ENCODE measurements around the gene CA11.

CA11 gene

DNA sequence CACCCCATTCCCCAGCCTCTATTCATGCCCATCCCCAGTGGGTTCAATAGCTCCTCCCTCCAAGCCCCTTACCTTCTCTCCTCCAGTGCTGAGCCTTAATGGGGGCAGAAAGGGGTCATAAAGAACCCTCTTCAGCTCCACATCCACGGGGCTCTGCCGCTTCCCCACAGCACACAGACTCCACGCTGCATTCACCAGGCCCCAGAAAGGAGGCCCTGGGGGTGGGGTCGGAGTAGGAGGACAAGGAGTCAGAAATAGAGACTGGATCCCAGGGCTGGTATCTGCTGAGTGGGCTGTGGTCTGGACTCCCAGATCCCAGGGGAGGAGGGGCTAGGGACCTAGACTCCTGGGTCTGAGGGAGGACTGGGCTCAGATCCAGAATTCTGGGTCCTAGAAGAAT is 1.6 kb downstream of the CA11 start:
- ChIA-PET CTCF (interaction anchor here (4.5 kb wide), 1 partner anchor 31 kb away, joined by 40 read pairs; no protein-coding TSS in a partner anchor), POLR2A (no interaction called here)
- 100% methylated on average over 1 of the region's 4 CpGs for WGBS (ENCODE audit: insufficient coverage)
- H3K4me1 ChIP-seq (ENCODE audit: control extremely low read depth in 1 of 4, control insufficient read depth in 4 of 4, insufficient read depth in 4 of 4, low read length in 3 of 4) = peaks cover 3 to 27% (median 24%) of the 10 kb centered on the region in 4 experiments
- DNase-seq = no peak
- H3K36me3 ChIP-seq (ENCODE audit: control insufficient read depth in 4 of 4, insufficient read depth in 4 of 4, low read length in 3 of 4) = no peaks in the 10 kb centered on the region
- no peaks in the 10 kb centered on the region for H3K9me3 ChIP-seq (ENCODE audit: control extremely low read depth in 1 of 5, control insufficient read depth in 4 of 5, insufficient read depth in 2 of 5, low read depth in 1 of 5, low read length in 4 of 5)
- no peak overlapping the region for H3K27ac ChIP-seq (ENCODE audit: insufficient read depth in 1 of 2, low read depth in 1 of 2, low read length in 2 of 2, poor library complexity in 1 of 2, severe bottlenecking in 2 of 2)
- H3K4me3 ChIP-seq (ENCODE audit: control insufficient read depth in 1 of 7, extremely low read depth in 1 of 7, insufficient read depth in 4 of 7, low read depth in 2 of 7, low read length in 6 of 7) = peak overlapping the region in 1 of 7 experiments; percentile 82
- H3K27me3 ChIP-seq (replicated peaks in 2 of 5; ENCODE audit: control insufficient read depth in 4 of 5, insufficient read depth in 5 of 5, low read length in 4 of 5) = no peaks in the 10 kb centered on the region

GRCh38 chr19:48642862-48643261 is 3.1 kb downstream of the CA11 start:
- Histone ChIP-seq H3K9me3 (ENCODE audit: control extremely low read depth in 1 of 5, control insufficient read depth in 4 of 5, insufficient read depth in 2 of 5, low read depth in 1 of 5, low read length in 4 of 5) (no peaks in the 10 kb centered on the region), H3K4me3 (ENCODE audit: control insufficient read depth in 1 of 7, extremely low read depth in 1 of 7, insufficient read depth in 4 of 7, low read depth in 2 of 7, low read length in 6 of 7) (no peak overlapping the region), H3K27ac (ENCODE audit: insufficient read depth in 1 of 2, low read depth in 1 of 2, low read length in 2 of 2, poor library complexity in 1 of 2, severe bottlenecking in 2 of 2) (no peak overlapping the region), H3K36me3 (ENCODE audit: control insufficient read depth in 4 of 4, insufficient read depth in 4 of 4, low read length in 3 of 4) (no peaks in the 10 kb centered on the region), H3K27me3 (replicated peaks in 2 of 5; ENCODE audit: control insufficient read depth in 4 of 5, insufficient read depth in 5 of 5, low read length in 4 of 5) (no peaks in the 10 kb centered on the region), H3K4me1 (ENCODE audit: control extremely low read depth in 1 of 4, control insufficient read depth in 4 of 4, insufficient read depth in 4 of 4, low read length in 3 of 4) (peaks cover 7 to 38% (median 33%) of the 10 kb centered on the region in 4 experiments)
- DNase-seq = no peak
- POLR2A ChIA-PET = no interaction called here
- WGBS (ENCODE audit: insufficient coverage) = 97% methylated on average over 5 of the region's 5 CpGs
- CTCF ChIA-PET = interaction anchor here (4.5 kb wide), 1 partner anchor 33 kb away, joined by 40 read pairs; no protein-coding TSS in a partner anchor

DNA sequence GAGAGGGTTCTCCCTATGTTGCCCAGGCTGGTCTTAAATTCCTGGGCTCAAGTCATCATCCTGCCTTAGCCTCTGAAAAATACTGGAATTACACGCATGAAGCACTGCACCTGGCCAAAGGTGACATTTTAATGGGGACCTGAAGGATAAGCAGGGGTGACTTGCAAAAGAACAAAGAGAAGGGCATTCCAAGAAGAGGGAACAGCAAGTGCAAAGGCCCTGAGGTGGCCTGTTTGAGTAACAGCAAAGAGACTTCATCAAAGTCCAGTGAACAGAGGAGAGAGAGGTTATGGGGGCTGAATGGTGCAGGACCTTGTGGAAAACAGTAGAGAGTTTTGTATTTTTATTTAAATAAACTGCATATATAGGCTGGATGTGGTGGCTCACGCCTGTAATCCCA is 4.1 kb downstream of the CA11 start:
- 88% methylated on average over 1 of the region's 2 CpGs for WGBS (ENCODE audit: insufficient coverage)
- CTCF ChIA-PET = no interaction called here
- H3K9me3 ChIP-seq (ENCODE audit: control extremely low read depth in 1 of 5, control insufficient read depth in 4 of 5, insufficient read depth in 2 of 5, low read depth in 1 of 5, low read length in 4 of 5) = no peaks in the 10 kb centered on the region
- POLR2A ChIA-PET = no interaction called here
- H3K4me1 ChIP-seq (ENCODE audit: control extremely low read depth in 1 of 4, control insufficient read depth in 4 of 4, insufficient read depth in 4 of 4, low read length in 3 of 4) = peaks cover 5 to 38% (median 35%) of the 10 kb centered on the region in 4 experiments
- no peaks in the 10 kb centered on the region for H3K27me3 ChIP-seq (replicated peaks in 2 of 5; ENCODE audit: control insufficient read depth in 4 of 5, insufficient read depth in 5 of 5, low read length in 4 of 5)
- no peak for DNase-seq
- no peak overlapping the region for H3K4me3 ChIP-seq (ENCODE audit: control insufficient read depth in 1 of 7, extremely low read depth in 1 of 7, insufficient read depth in 4 of 7, low read depth in 2 of 7, low read length in 6 of 7)
- no peak overlapping the region for H3K27ac ChIP-seq (ENCODE audit: insufficient read depth in 1 of 2, low read depth in 1 of 2, low read length in 2 of 2, poor library complexity in 1 of 2, severe bottlenecking in 2 of 2)
- H3K36me3 ChIP-seq (ENCODE audit: control insufficient read depth in 4 of 4, insufficient read depth in 4 of 4, low read length in 3 of 4) = no peaks in the 10 kb centered on the region

- Histone ChIP-seq H3K27me3 (replicated peaks in 2 of 5; ENCODE audit: control insufficient read depth in 4 of 5, insufficient read depth in 5 of 5, low read length in 4 of 5) (no peaks in the 10 kb centered on the region), H3K4me3 (ENCODE audit: control insufficient read depth in 1 of 7, extremely low read depth in 1 of 7, insufficient read depth in 4 of 7, low read depth in 2 of 7, low read length in 6 of 7) (no peak overlapping the region), H3K9me3 (ENCODE audit: control extremely low read depth in 1 of 5, control insufficient read depth in 4 of 5, insufficient read depth in 2 of 5, low read depth in 1 of 5, low read length in 4 of 5) (no peaks in the 10 kb centered on the region), H3K4me1 (ENCODE audit: control extremely low read depth in 1 of 4, control insufficient read depth in 4 of 4, insufficient read depth in 4 of 4, low read length in 3 of 4) (peaks cover 4 to 41% (median 37%) of the 10 kb centered on the region in 4 experiments), H3K27ac (ENCODE audit: insufficient read depth in 1 of 2, low read depth in 1 of 2, low read length in 2 of 2, poor library complexity in 1 of 2, severe bottlenecking in 2 of 2) (peak overlapping the region in 1 of 2 experiments; percentile 91), H3K36me3 (ENCODE audit: control insufficient read depth in 4 of 4, insufficient read depth in 4 of 4, low read length in 3 of 4) (no peaks in the 10 kb centered on the region)
- ChIA-PET POLR2A (no interaction called here), CTCF (interaction anchor here (0.6 to 1.7 kb wide), 2 partner anchors 14 to 36 kb away, joined by 3 to 4 read pairs; no protein-coding TSS in a partner anchor)
- 94% methylated on average over 27 of the region's 33 CpGs for WGBS (ENCODE audit: insufficient coverage)
- no peak for DNase-seq
These were observed 6.3 kb downstream of the CA11 start for GRCh38 chr19:48639483-48640375.

DNA sequence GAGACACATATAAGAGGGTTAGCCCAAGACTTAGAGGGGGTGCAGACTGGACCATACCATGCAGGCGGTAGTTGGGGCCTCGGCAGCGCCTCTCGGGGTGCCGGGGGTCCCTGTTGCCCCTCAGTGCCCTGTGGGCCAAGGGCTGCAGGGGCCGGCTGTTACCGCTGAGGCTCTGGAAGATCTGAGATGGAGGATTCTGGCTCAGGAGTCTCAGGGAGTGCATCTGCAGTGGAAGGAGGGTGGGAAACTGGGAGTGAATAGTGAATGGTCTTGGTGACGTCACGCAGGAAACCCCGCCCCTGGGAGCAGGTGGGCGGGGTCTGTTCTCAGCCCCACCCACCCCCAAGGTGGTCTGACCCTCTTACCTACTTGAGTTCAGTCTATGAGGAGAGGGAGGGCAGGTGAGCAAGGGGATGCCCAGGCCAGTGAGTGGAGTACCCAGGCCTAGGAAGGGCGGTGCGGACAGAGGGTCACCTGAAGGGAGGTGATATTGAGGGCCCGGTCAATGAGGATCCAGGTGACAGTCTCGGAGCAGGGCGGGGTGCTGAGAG is 7.1 kb downstream of the CA11 start:
- ChIA-PET CTCF (interaction anchor here (1.7 kb wide), 1 partner anchor 15 kb away, joined by 4 read pairs; no protein-coding TSS in a partner anchor), POLR2A (interaction anchor here (1.3 kb wide), 1 partner anchor 7 kb away, joined by 5 read pairs; the partner anchor contains the start of gene CA11)
- H3K4me1 ChIP-seq (ENCODE audit: control extremely low read depth in 1 of 4, control insufficient read depth in 4 of 4, insufficient read depth in 4 of 4, low read length in 3 of 4) = peaks cover 8 to 43% (median 39%) of the 10 kb centered on the region in 4 experiments
- DNase-seq = no peak
- no peaks in the 10 kb centered on the region for H3K9me3 ChIP-seq (ENCODE audit: control extremely low read depth in 1 of 5, control insufficient read depth in 4 of 5, insufficient read depth in 2 of 5, low read depth in 1 of 5, low read length in 4 of 5)
- H3K27me3 ChIP-seq (replicated peaks in 2 of 5; ENCODE audit: control insufficient read depth in 4 of 5, insufficient read depth in 5 of 5, low read length in 4 of 5) = no peaks in the 10 kb centered on the region
- H3K36me3 ChIP-seq (ENCODE audit: control insufficient read depth in 4 of 4, insufficient read depth in 4 of 4, low read length in 3 of 4) = no peaks in the 10 kb centered on the region
- peak overlapping the region in 6 of 7 experiments; percentile 55 to 83 (median 66) for H3K4me3 ChIP-seq (ENCODE audit: control insufficient read depth in 1 of 7, extremely low read depth in 1 of 7, insufficient read depth in 4 of 7, low read depth in 2 of 7, low read length in 6 of 7)
- WGBS (ENCODE audit: insufficient coverage) = 79% methylated on average over 12 of the region's 16 CpGs
- H3K27ac ChIP-seq (ENCODE audit: insufficient read depth in 1 of 2, low read depth in 1 of 2, low read length in 2 of 2, poor library complexity in 1 of 2, severe bottlenecking in 2 of 2) = peak overlapping the region; percentile 79 to 91

DNA sequence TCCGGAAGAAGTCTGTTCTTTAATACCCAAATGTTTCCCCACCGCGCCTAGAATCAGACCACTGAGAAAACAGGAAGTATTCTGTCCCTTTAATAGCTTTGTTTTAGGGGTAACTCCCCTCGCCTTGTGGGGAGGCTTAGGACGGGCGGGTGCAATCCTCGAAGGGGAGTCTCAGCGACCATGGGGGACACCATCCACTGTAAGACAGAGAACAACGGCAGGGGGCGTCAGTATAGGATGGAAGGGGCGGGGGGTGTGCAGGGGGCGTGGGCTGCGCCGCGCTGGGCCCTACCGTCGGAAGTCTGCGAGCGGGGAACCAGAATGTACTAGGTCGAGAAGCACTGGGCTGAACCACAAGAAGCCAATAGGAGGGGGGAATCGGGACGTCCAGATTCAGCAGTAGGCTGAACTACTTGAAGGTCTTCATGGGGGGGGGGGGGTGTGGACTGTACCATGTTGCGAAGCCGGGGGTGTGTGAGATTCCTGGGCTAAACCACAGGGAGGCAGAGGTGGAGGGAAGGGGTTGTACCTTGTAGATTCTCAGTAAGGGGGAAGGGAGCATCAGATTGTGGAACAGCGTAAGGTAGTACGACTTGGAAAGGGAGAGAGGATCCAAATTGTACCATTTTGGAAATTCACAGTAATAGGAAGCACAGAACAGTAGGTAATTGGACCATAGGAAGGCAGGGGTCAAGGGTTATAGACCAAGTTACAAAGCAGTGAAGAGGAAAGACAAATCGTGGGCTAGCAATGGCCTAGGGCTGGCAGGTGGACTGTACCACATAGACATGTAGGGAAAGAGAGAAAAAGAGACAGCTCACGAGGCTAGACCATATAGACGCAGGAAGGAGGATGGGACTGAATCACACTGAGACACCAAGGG is 7.8 kb downstream of the CA11 start:
- peak overlapping the region; percentile 18 to 83 (median 65) for H3K4me3 ChIP-seq (ENCODE audit: control insufficient read depth in 1 of 7, extremely low read depth in 1 of 7, insufficient read depth in 4 of 7, low read depth in 2 of 7, low read length in 6 of 7)
- DNase-seq = peak; percentile 98
- H3K27me3 ChIP-seq (replicated peaks in 2 of 5; ENCODE audit: control insufficient read depth in 4 of 5, insufficient read depth in 5 of 5, low read length in 4 of 5) = no peaks in the 10 kb centered on the region
- POLR2A ChIA-PET = interaction anchor here (0.6 to 1.3 kb wide), 9 partner anchors 8 to 1266 kb away, joined by 3 to 6 read pairs (median 4); partner anchors contain the start of genes CA11, RPL18 and SPHK2
- 4% methylated on average over 25 of the region's 29 CpGs for WGBS (ENCODE audit: insufficient coverage)
- H3K36me3 ChIP-seq (ENCODE audit: control insufficient read depth in 4 of 4, insufficient read depth in 4 of 4, low read length in 3 of 4) = peaks cover 0 to 4% (median 1%) of the 10 kb centered on the region in 4 experiments
- H3K9me3 ChIP-seq (ENCODE audit: control extremely low read depth in 1 of 5, control insufficient read depth in 4 of 5, insufficient read depth in 2 of 5, low read depth in 1 of 5, low read length in 4 of 5) = no peaks in the 10 kb centered on the region
- peak overlapping the region; percentile 79 to 91 for H3K27ac ChIP-seq (ENCODE audit: insufficient read depth in 1 of 2, low read depth in 1 of 2, low read length in 2 of 2, poor library complexity in 1 of 2, severe bottlenecking in 2 of 2)
- peaks cover 13 to 50% (median 45%) of the 10 kb centered on the region in 4 experiments for H3K4me1 ChIP-seq (ENCODE audit: control extremely low read depth in 1 of 4, control insufficient read depth in 4 of 4, insufficient read depth in 4 of 4, low read length in 3 of 4)
- CTCF ChIA-PET = interaction anchor here (0.8 kb wide), 1 partner anchor 15 kb away, joined by 3 read pairs; no protein-coding TSS in a partner anchor

All from common myeloid progenitor, CD34-positive (primary cell).